ENCODE data around the gene AUTS2.
"Not testable (repeated sequence)": the region's sequence is repeated elsewhere in the genome, so short reads cannot be mapped to it uniquely, and the experiment has no call there.

The AUTS2 gene

GRCh38 chr7:70574970-70575799, 976.9 kb downstream of the AUTS2 start:
- FAIRE-seq (no peak), DNase-seq (ENCODE audit: extremely low spot score, insufficient read length, low read depth) (no peak)

- DNase-seq (ENCODE audit: extremely low spot score, insufficient read length, low read depth) (no peak), FAIRE-seq (no peak)
Measured at GRCh38 chr7:70577078-70577477, 978.8 kb downstream of the AUTS2 start.

- FAIRE-seq (no peak), DNase-seq (ENCODE audit: extremely low spot score, insufficient read length, low read depth) (no peak)
Measured at GRCh38 chr7:70578131-70578530, 979.9 kb downstream of the AUTS2 start.

DNA sequence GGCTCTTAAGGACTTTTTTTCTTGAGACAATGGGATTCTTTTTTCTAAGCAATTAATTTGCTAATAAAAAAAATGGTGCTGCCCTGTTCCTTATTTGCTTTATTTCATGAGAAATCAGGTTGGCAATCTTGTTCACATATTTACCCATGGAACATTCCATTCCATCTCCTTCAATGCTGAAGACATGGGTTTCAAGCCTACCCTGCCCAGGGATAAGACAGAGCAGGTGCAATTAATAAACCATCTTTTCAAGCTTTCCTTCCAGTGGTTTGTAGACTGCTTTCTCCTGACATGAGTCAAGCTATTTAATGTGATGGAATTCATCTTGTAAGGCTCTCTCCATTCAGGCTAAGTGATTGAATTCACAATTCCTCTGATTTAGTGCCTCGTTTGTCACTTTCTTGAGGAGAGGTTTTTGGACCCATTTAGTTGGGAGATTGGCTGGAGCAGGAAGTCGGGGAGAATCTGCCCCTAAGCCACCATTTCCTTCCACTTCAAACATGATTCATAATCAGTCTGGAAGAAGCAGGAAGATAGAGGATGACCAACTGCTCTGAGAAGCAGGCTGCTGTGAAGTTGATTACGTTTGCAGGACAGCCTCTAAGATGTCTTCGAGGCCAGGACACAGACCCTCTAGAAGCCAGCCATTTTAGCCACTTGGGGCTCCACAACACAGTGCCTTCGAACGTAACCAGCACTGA, 981.3 kb downstream of the AUTS2 start:
- FAIRE-seq (no peak), DNase-seq (ENCODE audit: extremely low spot score, insufficient read length, low read depth) (no peak)

DNA sequence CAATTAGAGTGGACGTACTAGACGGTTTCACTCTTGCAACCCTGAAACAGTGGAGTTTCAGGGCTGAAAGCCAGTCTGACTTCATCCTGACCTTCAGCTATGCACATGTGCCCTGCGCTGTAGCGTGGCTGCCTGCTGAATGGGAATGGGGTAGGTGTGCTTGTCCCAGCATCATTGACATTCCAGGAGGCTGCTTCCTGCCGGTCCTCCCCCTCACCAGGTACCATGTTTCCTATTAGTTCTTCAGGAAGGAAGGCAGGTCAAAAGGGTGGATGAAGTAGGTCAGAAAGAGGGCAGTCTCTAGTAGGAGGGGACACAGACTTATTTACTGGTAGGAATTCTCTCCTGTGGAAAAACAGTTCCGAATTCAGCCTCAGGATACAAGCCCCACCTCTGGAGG, 981.9 kb downstream of the AUTS2 start:
- FAIRE-seq, result no peak
- DNase-seq (ENCODE audit: extremely low spot score, insufficient read length, low read depth), result no peak

- FAIRE-seq (no peak), DNase-seq (ENCODE audit: extremely low spot score, insufficient read length, low read depth) (no peak)
Measured at GRCh38 chr7:70582927-70583895, 984.9 kb downstream of the AUTS2 start.

GRCh38 chr7:70583965-70584883, 985.9 kb downstream of the AUTS2 start:
- no peak for FAIRE-seq
- DNase-seq (ENCODE audit: extremely low spot score, insufficient read length, low read depth), result no peak

DNA sequence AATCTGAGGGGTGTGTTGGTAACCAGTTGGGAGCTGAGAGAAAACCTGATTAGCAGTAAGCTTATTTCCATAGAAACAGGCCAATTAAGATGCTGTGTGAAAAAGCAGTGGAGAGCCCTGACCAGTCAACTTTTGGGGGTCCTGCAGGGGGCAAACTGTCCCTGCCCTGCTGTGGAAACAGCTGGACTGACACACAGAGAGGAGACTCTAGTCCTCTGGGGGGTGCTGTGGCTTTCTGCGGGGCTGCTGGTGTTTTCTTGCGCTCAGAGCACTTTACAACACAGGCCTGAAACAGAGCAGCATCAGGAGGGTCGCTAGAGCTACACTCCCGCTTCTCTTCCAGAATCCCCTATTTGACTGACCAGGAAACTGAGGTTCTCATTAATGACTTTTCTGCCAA, 986.8 kb downstream of the AUTS2 start:
- FAIRE-seq (no peak), DNase-seq (ENCODE audit: extremely low spot score, insufficient read length, low read depth) (no peak)

- no peak for DNase-seq (ENCODE audit: extremely low spot score, insufficient read length, low read depth)
- FAIRE-seq, result no peak
Measured at GRCh38 chr7:70586822-70587221, 988.5 kb downstream of the AUTS2 start.

- DNase-seq (ENCODE audit: extremely low spot score, insufficient read length, low read depth), result no peak
- no peak for FAIRE-seq
Measured at GRCh38 chr7:70587739-70588138, 989.5 kb downstream of the AUTS2 start.

- no peak for FAIRE-seq
- DNase-seq (ENCODE audit: extremely low spot score, insufficient read length, low read depth), result no peak
Measured at GRCh38 chr7:70588191-70588921, 990.1 kb downstream of the AUTS2 start.

DNA sequence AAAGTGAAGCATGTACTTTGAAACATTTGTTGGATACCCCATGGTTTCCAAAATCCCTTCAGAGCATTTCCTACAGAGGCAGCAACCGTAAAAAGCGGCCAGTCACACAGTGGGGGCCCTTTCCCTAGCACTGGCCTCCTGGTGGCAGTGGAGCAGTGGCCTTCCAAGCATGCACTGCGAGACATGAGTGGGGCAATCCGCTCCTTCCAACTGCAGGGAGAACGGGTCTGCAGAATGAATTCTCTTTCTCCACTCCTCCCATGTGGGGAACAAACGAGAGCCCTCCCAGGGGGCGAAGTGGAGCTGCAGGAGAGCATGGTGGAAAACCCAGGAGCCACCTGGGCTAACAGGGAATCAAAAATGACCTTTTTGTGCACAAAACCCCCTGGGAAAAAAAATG, 990.7 kb downstream of the AUTS2 start:
- FAIRE-seq (no peak), DNase-seq (ENCODE audit: extremely low spot score, insufficient read length, low read depth) (no peak)

- FAIRE-seq (no peak), DNase-seq (ENCODE audit: extremely low spot score, insufficient read length, low read depth) (no peak)
Measured at GRCh38 chr7:70589590-70589989, 991.3 kb downstream of the AUTS2 start.

GRCh38 chr7:70590126-70590854, 992.0 kb downstream of the AUTS2 start:
- no peak for DNase-seq (ENCODE audit: extremely low spot score, insufficient read length, low read depth)
- FAIRE-seq, result no peak

GRCh38 chr7:70591643-70592042, 993.4 kb downstream of the AUTS2 start:
- DNase-seq (ENCODE audit: extremely low spot score, insufficient read length, low read depth), result no peak
- no peak for FAIRE-seq

GRCh38 chr7:70592171-70592570, 993.9 kb downstream of the AUTS2 start:
- FAIRE-seq (no peak), DNase-seq (ENCODE audit: extremely low spot score, insufficient read length, low read depth) (no peak)

DNA sequence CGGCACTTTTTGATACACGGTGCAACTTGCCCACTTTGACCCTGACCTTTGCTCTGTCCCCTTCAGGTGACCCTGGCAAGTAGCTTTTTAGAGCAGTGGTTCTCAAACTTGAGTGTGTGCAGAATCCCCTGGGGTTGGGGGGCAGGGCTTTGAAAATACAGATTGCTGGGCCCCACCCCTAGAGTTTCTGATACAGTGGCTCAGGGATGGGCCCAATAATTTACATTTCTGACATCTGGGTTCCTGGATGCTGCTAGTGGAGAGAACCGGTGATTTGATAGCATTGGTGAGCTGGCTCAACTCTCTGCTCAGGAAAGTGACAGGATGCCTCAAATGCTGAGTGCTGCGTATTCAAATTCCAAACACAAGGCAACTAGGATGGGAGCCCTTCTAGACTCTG, 995.9 kb downstream of the AUTS2 start:
- DNase-seq (ENCODE audit: extremely low spot score, insufficient read length, low read depth) (no peak), FAIRE-seq (no peak)

DNA sequence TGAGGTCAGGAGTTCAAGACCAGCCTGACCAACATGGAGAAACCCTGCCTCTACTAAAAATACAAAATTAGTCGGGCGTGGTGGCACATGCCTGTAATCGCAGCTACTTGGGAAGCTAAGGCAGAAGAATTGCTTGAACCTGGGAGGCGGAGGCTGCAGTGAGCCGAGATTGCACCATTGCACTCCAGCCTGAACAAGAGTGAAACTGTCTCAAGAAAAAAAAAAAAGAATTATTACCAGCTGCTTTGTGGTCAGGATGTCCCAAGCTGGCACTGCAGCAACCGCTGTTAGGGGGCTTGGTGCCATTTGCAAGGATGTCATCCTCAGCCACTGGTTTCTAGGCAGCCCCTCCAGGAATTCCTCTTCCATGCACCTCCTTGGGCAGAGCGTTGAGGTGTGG, 996.6 kb downstream of the AUTS2 start:
- DNase-seq (ENCODE audit: extremely low spot score, insufficient read length, low read depth); FAIRE-seq: not testable (repeated sequence)
